ENCODE data around the gene AMIGO1.

The AMIGO1 gene

DNA sequence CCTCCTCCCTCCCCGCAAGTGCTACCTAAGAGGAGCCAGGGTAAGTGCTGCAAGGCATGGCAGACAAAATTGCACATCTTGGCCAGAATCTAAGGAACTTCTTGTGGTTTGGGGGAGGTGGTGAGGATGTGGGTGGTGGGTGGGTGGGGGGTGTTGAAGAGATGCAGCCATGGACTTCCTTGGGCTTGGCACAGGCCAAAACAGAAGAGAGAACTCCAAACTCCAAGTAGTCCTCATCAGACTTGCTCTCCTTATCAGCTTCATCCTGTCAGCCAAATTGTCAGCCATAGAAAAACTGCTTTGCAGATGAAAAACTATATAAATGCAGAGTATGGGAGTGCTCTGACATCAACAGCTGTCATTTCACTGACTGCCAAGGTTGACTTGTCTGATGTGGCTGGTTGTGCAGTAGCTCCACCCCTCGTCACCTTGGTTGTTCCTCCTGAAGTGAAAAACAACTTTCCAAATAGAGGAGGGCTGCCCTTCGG is 7.1 kb downstream of the AMIGO1 start:
- DNase-seq (ENCODE audit: low read depth) = no peak

DNA sequence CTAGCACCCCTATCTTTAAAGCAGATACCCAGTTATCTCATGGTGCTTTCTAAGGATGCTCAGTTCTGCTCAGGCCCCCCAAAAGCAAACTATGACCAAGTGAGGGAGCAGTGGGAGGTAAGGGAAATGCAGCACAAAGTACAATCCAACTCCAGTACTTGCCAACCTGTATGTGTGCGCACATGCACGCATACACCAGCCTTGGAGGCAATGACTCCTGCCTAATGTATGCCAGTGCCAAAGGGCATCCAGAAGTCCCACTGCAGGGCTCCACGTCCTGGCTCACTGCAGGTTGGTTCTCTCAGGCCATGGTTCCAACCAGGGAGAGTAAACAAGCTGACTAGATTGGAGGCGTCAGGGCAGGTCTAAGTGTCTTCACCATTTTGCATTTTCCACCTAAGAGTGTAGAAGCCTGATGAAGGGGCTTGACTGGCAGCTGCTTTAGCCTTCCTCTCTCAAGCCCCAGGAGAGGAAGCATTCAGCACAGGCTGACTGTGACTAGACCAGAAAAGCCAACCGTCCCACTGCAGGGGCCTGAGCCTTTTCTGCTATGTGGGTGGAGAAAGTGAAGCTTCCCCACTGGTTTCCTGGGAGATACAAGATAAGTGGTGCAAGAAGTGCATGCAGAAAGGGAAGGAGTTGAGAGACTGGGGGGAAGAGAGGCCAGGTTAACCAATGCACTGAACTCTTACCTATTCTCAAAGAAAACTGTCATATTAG is 7.7 kb downstream of the AMIGO1 start:
- DNase-seq (ENCODE audit: low read depth) = no peak

DNA sequence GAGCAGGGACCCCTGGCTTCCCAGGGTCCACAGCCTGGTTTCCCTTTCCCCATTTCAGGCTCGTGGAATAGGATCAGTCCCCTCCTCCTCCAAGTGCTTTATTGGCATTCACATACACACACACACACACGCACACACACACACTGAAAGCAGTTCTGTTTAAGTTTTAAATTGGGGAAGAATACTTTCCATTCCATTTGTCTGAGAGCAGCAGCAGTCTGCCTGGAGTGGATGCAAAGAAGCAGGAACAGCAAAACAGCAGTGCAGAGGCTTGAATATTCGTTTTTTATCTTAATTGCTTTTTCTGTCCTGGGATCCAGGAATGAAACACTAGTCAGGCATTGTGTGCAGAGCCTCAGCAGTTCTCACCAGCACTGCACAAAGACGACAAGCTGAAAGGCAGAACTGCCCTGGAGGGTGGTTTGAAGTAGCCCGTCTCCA is 8.6 kb downstream of the AMIGO1 start:
- DNase-seq (ENCODE audit: low read depth) = peak; percentile 29

DNA sequence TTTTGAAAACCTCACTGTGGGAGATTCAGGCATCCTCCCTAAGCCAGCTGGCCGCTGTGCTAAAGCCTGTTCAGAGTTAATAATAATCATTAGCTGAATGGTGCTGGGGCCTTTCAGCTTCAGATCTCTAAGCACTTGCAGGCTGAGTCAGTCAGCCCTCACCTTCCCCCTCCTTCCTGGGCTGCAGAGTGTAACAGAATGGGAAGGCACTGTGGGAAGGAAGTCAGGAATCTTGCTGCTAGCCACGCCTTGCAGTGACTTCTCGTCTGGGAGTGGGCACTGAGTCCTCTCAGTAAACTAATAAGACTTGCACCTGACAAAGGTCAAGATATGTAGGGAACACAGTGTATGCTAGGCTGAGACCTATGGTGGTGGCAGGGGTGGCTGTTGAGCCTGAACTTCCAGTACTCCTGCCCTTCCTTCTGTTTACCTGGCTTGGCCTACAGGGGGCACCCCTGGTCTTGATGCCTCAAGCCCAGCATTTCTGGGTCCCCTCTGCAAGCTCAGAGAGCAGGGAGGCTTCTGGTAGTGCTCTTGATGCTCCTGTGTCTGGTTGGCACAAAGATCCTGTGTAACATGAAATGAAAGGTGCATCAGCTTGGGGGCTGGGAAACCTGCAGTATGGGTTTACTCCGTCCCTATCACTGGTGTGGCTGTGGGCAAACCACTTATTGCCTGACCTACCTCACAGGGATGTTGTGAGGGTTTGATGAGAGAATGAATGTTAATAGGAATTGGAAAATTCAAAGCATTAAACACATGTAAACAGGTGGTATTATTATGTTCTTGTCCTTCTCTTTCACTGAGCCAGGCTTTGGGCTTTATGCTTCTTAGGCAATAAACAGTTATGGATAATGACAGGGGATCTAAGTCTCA is 9.6 kb downstream of the AMIGO1 start:
- DNase-seq (ENCODE audit: low read depth) = peak; percentile 46

DNA sequence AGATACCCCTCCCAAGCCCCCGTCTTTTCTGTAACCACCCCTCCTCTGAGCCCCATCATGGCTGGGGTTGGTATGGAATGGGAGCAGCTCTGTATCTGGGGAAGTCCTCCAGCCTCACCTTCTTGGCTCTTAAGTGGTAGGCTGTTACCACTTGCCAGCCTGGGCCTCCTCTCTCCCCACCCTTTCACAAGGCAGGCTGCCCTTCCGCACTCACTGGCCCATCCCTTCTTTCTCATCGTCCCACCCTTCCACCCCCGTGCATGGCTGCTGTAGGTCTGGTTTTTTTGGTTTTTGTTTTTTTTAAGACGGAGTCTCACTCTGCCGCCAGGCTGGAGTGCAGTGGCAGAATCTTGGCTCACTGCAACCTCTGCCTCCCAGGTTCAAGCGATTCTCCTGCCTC is 10.4 kb downstream of the AMIGO1 start:
- no peak for DNase-seq (ENCODE audit: low read depth)

DNA sequence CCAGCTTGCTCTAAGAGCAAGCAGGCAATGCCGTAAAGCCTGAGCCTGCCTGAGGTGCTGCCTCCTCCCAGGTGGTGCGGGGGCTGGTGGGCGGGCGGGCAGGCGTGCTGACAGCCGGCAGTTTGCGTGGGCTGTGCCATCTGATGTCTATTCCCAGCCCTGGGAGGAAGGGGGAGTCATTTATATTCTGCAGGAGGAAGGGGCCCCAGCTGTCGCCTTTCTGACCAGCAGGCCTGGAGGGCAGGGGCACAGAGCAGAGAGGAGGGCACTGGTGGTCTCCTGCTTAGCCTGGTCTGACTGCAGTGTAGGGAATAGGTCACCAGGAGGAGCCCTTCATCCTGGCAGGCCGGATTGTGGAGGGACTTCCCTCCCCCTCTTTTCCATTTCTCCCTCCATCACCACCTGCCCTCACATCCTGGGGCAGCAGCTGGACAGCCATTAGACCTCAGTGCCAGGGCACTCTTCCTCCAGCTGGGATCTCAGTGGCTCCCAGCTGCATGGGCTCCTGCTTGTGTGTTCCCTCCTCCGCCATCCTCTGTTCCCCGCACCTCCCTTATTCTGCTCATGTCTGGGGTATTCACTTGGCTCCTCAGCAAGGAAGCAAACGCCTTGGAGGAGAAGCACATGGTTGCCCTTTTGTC is 11.2 kb downstream of the AMIGO1 start:
- peak; percentile 27 for DNase-seq (ENCODE audit: low read depth)

DNA sequence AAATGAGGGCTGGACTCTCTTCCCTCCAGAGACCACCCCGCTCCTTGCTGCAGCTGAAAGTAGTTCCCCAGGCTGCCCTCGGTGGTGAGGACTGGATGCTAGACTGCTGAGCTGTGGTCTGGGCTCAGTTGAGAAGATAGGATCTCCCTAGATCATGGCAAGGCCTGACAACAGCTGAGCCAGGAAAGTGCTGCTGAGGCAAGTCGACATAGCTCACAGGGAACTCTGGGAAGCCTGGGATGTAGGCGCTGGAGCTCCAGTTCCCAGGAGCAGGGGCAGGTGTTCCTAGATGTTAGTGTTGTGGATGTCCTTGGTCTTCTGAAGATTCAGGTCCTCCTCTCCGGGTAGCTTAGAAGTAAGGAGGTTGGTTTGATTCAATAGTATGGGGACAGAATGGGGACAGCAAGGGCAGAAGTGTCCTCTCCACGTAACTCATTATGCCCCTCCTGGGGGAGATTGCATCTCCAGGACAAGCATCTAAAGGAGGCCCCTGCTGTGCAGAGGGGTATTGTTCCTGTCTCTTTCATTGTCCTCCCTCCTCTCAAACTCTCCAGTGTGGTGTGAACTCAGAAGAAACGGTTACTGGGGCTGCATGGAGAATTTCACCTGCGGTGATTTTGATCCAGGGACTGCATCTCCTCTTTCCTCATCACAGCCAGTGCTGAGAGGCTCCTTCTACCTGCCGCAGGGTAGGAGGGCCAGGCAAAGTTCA is 11.9 kb downstream of the AMIGO1 start:
- no peak for DNase-seq (ENCODE audit: low read depth)

DNA sequence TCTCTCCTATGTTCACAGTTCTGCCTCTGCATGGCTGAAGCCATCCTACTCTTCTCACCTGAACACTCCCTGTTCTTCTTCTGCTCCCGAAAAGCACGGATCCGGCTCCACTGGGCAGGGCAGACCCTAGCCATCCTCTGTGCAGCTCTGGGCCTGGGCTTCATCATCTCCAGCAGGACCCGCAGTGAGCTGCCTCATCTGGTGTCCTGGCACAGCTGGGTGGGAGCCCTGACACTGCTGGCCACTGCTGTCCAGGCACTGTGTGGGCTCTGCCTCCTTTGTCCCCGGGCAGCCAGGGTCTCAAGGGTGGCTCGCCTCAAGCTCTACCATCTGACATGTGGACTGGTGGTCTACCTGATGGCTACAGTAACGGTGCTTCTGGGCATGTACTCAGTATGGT is 13.8 kb downstream of the AMIGO1 start:
- DNase-seq (ENCODE audit: low read depth) = no peak

DNA sequence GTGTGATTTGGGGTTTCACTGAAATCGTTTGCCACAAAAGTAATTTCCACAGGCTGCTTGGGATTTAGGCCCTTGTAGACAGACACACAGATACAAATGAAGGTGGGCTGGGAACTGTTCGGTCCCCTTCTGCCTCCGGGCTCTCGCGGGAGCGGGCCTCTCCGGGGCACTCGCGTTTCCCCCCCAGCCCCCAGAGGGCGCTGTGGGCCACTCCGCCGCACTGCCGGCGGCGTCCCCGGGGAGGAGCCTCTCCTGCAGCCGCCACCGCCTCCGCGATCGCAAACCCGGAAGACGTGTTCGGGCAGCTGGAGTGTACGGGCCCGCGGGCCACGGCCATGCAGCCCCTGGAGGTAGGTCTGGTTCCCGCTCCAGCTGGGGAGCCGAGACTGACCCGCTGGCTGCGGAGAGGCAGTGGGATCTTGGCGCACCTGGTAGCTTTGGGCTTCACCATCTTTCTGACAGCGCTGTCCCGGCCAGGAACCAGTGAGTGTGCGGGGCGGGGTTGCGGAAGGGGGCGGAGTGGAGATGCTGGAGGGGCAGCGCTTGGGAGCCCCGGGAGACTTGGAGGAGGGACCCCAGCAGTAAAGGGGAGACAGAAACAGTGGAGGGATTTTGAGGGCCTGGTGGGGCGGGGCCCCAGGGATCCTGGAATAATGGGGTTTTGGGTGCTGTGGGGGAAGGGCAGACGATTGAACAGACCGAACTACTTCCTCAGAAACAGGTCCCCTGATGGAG is 15.6 kb downstream of the AMIGO1 start, which contains the start of gene CYB561D1:
TSS of gene CYB561D1 (plus strand) at position 290 of the 735 bp plus-strand sequence. CDS start at position 336, 46 bp downstream.
- DNase-seq (ENCODE audit: low read depth) = peak; percentile 68

DNA sequence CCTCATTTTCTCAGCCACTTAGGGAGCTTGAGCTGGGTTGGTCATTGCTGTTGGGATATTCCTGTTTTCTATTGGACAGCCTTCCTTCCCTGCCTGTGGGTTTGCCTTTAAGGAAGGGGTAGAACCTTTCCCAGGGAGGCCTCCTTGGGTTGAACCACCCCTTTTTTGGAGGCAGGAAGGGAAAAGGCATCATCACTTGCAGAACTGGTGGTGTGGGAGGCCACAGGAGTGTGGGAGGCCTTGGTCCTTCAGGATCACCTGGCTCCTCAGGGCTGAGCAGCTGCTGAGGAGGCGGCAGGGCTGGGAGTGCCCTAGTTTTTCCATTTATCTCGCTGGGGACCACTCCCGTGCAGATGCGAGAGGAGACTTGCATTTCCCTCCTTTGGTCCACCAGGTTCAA is 16.3 kb downstream of the AMIGO1 start:
- DNase-seq (ENCODE audit: low read depth) = no peak

DNA sequence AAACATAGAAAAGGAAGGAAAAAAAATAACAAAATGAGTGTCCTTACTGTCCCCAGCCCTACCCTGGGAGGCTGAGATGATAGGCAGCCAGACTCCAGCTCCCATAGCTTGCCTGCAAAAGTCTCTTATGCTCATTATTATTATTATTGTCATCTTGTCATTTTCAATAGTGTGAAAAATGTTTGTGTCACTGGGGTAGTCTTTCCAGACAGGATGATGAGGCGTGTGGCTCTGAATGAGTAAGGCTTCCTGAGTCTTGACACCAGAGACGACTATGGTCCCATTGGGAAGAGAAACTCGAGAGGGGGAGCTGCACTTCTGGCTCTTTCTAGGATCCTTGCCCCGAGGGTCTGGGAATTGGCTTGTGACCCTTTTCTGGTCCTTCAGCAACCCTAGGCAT is 16.7 kb downstream of the AMIGO1 start:
- DNase-seq (ENCODE audit: low read depth) = no peak

DNA sequence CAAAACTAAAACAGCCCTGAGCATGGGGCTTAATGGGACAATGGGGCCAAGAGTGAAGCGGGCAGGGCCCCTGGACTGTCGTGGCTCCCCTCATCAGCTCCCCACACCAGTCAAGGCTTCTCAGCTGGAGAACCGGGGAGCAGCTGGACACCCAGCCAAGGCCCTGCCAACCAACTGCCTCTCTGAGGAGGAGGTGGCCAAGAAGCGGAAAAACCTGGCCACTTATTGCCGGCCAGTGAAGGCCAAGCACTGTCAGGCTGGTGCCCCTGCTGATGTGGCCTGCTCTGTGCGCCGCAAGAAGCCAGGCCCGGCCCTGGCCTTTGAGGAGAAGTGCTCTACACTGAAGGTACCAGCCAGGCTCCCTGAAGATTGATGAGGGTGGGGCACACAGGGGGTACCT is 18.2 kb downstream of the AMIGO1 start:
- DNase-seq (ENCODE audit: low read depth) = no peak

DNA sequence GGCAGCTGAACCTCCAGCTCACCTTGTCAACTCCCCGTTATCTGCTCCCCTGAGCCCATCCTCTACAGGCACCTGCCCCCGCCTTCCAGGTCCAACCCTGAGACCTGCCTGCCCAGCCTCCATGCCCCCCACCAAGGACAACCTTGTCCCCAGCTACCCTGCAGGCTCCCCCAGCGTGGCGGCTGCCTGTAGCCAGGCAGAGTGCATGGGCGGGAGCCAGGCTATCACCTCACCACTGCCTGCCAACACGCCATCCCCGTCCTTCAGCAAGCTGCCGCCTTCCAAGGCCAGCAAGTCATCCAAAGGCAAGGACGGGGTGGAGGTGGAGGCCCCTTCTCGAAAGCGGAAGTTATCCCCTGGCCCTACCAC is 18.6 kb downstream of the AMIGO1 start:
- DNase-seq (ENCODE audit: low read depth) = no peak

DNA sequence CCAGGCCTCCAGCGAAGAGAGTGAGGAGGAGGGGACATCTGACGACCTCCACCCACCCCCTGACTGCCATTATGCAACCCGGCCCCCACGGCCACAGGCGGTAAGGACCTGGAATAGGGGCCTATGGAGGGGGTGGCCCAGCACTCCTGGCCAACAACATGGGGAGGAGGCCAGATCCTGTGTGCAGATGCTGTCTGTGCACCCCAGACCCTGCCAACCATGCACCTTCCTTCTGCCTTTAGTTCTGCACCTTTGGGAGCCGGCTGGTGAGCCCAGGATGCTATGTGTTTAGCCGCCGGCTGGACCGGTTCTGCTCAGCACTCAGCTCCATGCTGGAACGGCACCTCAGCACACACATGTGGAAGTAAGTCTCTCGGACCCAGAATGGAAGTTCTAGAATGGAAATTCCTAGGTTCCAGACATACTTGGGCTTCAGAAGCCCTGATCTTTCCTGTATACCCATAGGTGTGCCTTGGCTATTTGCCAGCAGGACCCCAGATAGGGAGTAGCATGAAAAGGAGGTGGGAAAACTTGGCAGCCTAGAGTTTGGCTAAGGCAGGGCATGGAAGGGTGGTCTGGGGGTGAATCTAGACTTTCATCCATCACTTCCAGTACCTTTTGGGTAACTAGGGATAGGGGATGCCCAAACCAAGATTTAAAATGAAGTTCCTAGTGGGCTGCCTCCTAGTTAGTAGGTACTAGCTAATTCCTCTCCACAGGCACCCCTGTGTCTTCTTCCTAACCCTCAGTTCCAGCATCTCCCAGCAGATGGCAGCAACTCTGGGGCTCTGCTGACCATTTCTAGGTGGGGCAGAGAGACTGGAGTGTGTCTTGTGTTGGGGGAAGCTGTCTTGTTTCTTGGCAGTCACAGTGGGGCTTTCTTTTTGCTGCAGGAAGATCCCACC is 19.2 kb downstream of the AMIGO1 start:
- DNase-seq (ENCODE audit: low read depth) = peak; percentile 44

DNA sequence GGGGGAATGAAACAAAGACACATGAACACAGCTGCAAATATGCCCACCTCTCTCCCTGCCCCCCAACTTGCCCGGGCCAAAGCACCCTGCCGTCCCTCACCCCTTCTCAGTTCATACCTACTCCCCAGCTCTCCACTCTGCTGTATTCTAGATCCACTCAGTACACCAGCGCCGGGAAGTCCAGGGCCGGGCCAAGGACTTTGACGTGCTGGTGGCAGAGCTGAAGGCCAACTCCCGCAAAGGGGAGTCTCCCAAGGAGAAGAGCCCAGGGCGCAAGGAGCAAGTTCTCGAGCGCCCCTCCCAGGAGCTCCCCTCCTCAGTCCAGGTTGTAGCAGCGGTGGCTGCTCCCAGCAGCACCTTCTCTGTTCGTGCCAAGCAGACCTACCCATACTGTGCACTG is 20.8 kb downstream of the AMIGO1 start:
- DNase-seq (ENCODE audit: low read depth) = no peak

DNA sequence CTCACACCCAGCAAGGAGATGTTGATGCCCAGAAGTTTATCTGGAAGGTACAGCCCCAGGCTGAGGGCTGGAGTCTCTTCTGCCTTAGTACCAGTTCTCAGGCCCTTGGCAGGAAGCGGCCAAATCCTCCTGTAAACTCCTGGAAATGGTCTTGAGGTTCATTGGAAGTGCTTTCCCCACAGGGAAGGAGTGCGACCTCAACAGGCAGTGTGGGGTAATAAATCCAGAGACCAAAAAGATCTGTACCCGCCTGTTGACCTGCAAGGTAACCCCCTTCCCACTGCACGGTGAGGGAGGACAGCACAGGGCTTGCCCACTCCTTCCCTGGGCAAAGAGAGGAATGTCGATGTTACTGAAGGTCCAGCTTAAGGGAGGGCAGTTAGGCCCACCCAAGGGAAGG is 21.3 kb downstream of the AMIGO1 start:
- DNase-seq (ENCODE audit: low read depth) = no peak

DNA sequence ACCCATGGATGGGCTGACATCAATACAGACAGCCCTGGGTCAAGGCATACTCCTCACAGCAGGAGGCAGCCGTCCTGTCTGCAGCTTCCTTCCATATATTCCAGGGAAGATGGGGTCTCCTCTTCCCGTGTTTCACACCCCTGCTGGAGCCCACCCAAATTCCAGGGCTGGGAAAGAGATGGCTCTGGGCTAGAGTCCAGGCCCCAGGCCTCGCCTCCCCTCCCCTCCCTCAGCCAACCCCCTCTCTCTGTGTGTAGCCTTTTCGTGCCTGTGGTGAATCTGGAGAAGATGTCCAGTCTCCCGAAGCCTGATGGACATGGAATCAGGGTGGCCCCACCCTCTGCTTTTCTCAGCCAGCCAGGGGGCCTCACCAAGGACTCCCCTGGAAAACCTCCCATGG is 22.3 kb downstream of the AMIGO1 start:
- no peak for DNase-seq (ENCODE audit: low read depth)

DNA sequence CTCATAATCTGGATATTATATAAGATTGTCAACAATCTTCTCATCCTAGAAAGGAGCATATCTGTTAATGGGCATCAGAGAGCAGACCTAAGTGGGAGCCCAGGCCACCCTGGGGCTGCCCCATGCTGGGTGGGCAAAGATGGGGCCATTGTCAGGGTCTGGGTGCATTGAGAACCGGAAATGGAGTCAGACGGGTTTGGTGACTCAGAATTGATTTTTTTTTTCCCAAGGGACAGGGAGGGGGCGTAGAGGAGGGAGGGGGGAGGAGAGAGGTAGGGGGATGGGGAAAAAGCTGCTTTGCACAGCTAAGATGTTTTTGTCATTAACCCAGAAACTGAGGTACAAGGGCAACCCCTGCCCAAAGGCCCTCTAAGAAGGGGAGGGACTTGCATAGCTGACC is 24.5 kb downstream of the AMIGO1 start:
- DNase-seq (ENCODE audit: low read depth) = no peak

DNA sequence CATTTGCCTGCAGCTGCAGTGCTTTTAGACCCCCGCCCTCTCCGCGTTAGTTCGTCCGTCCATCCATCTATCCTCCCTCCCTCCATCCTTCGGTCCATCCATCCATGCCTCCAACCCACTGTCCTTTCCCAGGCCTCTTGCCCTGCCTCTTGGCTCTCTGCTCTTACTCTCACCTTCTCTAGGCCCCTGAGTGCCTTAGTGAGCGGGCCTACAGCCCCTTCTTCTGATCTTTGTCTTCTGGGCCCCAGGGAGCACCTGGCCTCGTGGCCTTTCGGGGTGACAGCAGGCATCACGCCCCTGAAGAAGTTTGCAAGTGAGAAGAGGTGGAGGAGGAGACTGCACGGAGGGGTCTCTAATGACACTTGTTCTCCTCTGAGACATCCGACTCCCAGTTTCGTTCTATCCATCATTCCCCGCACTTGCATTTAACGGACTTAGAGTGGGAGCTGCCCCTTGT is 25.0 kb downstream of the AMIGO1 start:
- peak; percentile 7 for DNase-seq (ENCODE audit: low read depth)
